Liver (tissue), 3 donors: ENCODE measurements around the gene STX17.

Experiments
- CTCF ChIP-seq: fragments of 150-350 bp; IDR thresholded peaks from 2 replicates; pipeline ENCODE4 v1.5.1; 2017; ENCODE audit warnings: improper control_type of control experiment, low read depth, low read length; ENCODE audit not compliant: missing input control
- EGR1 ChIP-seq, 2 donors: IDR thresholded peaks; 2 replicates each; pipeline ENCODE4 v1.6.1; 2016 to 2018; ENCODE audit warnings: antibody characterized with exemption in 2 of 2, low read depth in 2 of 2
- JUND ChIP-seq, 2 donors: IDR thresholded peaks; 2 replicates each; pipeline ENCODE4 v1.6.1; 2016; ENCODE audit warnings: antibody characterized with exemption in 2 of 2
- NR2F2 ChIP-seq: IDR thresholded peaks from 2 replicates; pipeline ENCODE4 v1.6.1; 2016; ENCODE audit warnings: antibody characterized with exemption
- RAD21 ChIP-seq, 2 donors: IDR thresholded peaks; 2 replicates each; pipeline ENCODE4 v1.6.1; 2016; ENCODE audit warnings: antibody characterized with exemption in 2 of 2, mild to moderate bottlenecking in 2 of 2
- TAF1 ChIP-seq: conservative IDR thresholded peaks from 2 replicates; pipeline ENCODE4 v1.6.1; 2016; ENCODE audit warnings: antibody characterized with exemption, mild to moderate bottlenecking
- YY1 ChIP-seq: IDR thresholded peaks from 2 replicates; pipeline ENCODE4 v1.6.1; 2016; ENCODE audit warnings: antibody characterized with exemption, mild to moderate bottlenecking
- TF ChIP-seq, protein P1 (sequence below): IDR thresholded peaks from 2 replicates; pipeline ENCODE4 v1.6.1; 2016; ENCODE audit warnings: antibody characterized with exemption
- TF ChIP-seq, protein P2 (sequence below): IDR thresholded peaks from 2 replicates; pipeline ENCODE4 v1.6.1; 2016; ENCODE audit warnings: antibody characterized with exemption, mild to moderate bottlenecking
- donor health status: healthy.
- donor health status: healthy.

- TF ChIP-seq NR2F2 (no peak), CTCF (no peak), TAF1 (no peak), YY1 (no peak), EGR1 (IDR thresholded peaks at IDR 0.05; ENCODE audit: low read depth in 2 of 2) (no peak), JUND (IDR thresholded peaks at IDR 0.05) (no peak), RAD21 (IDR thresholded peaks at IDR 0.05) (no peak)
- TF ChIP-seq, protein P1, sequence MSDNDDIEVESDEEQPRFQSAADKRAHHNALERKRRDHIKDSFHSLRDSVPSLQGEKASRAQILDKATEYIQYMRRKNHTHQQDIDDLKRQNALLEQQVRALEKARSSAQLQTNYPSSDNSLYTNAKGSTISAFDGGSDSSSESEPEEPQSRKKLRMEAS, result no peak
- TF ChIP-seq, protein P2, sequence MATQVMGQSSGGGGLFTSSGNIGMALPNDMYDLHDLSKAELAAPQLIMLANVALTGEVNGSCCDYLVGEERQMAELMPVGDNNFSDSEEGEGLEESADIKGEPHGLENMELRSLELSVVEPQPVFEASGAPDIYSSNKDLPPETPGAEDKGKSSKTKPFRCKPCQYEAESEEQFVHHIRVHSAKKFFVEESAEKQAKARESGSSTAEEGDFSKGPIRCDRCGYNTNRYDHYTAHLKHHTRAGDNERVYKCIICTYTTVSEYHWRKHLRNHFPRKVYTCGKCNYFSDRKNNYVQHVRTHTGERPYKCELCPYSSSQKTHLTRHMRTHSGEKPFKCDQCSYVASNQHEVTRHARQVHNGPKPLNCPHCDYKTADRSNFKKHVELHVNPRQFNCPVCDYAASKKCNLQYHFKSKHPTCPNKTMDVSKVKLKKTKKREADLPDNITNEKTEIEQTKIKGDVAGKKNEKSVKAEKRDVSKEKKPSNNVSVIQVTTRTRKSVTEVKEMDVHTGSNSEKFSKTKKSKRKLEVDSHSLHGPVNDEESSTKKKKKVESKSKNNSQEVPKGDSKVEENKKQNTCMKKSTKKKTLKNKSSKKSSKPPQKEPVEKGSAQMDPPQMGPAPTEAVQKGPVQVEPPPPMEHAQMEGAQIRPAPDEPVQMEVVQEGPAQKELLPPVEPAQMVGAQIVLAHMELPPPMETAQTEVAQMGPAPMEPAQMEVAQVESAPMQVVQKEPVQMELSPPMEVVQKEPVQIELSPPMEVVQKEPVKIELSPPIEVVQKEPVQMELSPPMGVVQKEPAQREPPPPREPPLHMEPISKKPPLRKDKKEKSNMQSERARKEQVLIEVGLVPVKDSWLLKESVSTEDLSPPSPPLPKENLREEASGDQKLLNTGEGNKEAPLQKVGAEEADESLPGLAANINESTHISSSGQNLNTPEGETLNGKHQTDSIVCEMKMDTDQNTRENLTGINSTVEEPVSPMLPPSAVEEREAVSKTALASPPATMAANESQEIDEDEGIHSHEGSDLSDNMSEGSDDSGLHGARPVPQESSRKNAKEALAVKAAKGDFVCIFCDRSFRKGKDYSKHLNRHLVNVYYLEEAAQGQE, result no peak
These were observed 49.2 kb downstream of the STX17 start for GRCh38 chr9:99955606-99956005.
